Measurements from ENCODE around the gene SSBP3.

DNA sequence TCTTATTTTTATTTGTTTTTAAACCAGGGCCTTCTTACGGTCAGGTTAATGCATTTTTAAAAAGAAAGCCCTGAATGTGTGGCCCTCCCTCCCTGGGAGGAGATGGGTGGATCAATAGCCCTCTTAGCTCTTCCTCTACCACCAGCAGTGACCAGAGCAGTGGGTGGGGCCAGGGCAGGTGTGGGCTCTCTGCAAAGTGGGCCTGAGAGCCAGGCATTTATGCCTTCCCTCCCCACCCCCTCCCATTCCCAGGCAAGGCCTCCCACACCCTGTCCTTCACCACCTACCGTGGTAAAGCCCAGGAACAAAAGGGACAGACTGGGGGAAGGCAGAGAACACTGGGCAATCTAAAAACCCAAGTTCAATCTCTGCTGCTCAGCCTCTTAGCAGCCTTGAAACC is 63.9 kb downstream of the SSBP3 start:
- TF ChIP-seq, protein P1, sequence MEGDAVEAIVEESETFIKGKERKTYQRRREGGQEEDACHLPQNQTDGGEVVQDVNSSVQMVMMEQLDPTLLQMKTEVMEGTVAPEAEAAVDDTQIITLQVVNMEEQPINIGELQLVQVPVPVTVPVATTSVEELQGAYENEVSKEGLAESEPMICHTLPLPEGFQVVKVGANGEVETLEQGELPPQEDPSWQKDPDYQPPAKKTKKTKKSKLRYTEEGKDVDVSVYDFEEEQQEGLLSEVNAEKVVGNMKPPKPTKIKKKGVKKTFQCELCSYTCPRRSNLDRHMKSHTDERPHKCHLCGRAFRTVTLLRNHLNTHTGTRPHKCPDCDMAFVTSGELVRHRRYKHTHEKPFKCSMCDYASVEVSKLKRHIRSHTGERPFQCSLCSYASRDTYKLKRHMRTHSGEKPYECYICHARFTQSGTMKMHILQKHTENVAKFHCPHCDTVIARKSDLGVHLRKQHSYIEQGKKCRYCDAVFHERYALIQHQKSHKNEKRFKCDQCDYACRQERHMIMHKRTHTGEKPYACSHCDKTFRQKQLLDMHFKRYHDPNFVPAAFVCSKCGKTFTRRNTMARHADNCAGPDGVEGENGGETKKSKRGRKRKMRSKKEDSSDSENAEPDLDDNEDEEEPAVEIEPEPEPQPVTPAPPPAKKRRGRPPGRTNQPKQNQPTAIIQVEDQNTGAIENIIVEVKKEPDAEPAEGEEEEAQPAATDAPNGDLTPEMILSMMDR (IDR thresholded peaks at IDR 0.05; ENCODE audit: borderline replicate concordance, extremely low read depth, low read length, poor library complexity, severe bottlenecking) = no peak
- TF ChIP-seq EZH2 (IDR thresholded peaks at IDR 0.05; ENCODE audit: borderline replicate concordance, low read depth, low read length, severe bottlenecking) = no peak

Data from DND-41 (cell line).